Neural progenitor cell (in vitro differentiated cells): ENCODE measurements around the gene PPP4C.

Source experiments
- CTCF ChIP-seq: fragments of 200-600 bp; sonication (generic); IDR thresholded peaks from 2 replicates; pipeline ENCODE4 v1.5.1; 2017; ENCODE audit warnings: antibody characterized with exemption, mild to moderate bottlenecking
- EZH2 ChIP-seq: fragments of 200-600 bp; sonication (generic); IDR thresholded peaks from 2 replicates; pipeline ENCODE4 v1.6.1; 2017; ENCODE audit warnings: antibody characterized with exemption, mild to moderate bottlenecking, moderate library complexity

- TF ChIP-seq CTCF (no peak), EZH2 (no peak)
These were observed 35.6 kb upstream of the PPP4C start for GRCh38 chr16:30040221-30040620.
